ENCODE results near the gene PPP4R4.

DNA sequence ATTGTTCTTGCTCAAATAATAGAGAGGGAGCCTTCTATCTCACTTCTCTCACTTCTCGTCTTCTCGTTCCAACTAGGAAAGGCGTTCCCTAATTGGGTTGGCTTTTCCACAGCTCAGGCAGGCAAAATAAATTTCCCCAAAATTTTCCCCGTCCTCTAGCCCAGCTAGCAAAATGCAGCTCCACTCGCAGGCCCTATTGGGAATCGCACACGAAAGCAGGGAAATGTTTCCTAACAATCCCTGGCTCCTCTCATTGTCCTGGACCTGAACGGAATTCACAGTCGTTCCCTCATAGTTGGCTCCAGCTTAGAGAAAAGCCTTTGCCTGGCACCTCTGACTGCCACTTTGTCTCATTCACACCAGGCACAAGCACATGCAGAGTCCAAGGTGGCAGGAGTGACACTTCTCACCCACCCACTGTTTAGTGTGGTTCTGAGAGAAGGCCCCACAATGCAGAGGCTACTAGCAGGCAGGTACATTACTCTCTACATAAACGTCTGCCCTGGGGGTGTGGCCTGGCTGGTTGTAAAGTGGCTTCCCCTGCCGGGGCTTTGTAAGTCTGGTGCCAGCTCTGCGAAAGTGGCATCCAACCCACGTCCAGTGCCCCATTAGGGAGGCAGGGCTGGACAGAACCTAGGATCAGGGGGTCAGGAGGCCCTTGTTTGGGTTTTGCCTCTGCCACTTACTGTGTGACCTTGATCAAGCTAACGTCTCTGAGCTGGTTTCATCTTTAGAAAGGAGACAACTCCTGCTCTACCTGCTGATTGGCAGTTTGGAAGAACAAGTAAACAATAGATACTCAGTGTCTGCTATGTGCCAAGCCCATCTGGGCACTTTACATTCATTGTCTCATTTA, 114.7 kb downstream of the PPP4R4 start:
- TF ChIP-seq, protein P1, sequence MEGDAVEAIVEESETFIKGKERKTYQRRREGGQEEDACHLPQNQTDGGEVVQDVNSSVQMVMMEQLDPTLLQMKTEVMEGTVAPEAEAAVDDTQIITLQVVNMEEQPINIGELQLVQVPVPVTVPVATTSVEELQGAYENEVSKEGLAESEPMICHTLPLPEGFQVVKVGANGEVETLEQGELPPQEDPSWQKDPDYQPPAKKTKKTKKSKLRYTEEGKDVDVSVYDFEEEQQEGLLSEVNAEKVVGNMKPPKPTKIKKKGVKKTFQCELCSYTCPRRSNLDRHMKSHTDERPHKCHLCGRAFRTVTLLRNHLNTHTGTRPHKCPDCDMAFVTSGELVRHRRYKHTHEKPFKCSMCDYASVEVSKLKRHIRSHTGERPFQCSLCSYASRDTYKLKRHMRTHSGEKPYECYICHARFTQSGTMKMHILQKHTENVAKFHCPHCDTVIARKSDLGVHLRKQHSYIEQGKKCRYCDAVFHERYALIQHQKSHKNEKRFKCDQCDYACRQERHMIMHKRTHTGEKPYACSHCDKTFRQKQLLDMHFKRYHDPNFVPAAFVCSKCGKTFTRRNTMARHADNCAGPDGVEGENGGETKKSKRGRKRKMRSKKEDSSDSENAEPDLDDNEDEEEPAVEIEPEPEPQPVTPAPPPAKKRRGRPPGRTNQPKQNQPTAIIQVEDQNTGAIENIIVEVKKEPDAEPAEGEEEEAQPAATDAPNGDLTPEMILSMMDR (IDR thresholded peaks at IDR 0.05 in 8 of 11, conservative IDR thresholded peaks at IDR 0.05 in 3 of 11) = no peak
- TF ChIP-seq POLR2A (IDR thresholded peaks at IDR 0.05) = no peak

Measured in spleen (tissue), 7 donors.